Stimulated activated CD4-positive, alpha-beta T cell treated with anti-CD3 and anti-CD28 coated beads, Interleukin-15, amount 100 ng/mL, for 48 hours (primary cell): ENCODE measurements around the gene ZNF705A.
"Not testable (repeated sequence)": the region's sequence is repeated elsewhere in the genome, so short reads cannot be mapped to it uniquely, and the experiment has no call there.

Experiments used
- DNase-seq, 2 donors: peaks; one replicate each; pipeline ENCODE4 v3.0.0-alpha.2; 2020; ENCODE audit warnings: low read depth in 2 of 2

The ZNF705A gene

DNA sequence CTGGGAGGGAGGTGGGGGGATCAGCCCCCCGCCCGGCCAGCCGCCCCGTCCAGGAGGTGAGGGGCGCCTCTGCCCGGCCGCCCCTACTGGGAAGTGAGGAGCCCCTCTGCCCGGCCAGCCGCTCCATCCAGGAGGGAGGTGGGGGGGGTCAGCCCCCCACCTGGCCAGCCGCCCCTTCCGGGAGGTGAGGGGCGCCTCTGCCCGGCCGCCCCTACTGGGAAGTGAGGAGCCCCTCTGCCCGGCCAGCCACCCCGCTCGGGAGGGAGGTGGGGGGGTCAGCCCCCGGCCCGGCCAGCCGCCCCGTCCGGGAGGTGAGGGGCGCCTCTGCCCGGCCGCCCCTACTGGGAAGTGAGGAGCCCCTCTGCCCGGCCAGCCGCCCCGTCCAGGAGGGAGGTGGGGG, 27.4 kb downstream of the ZNF705A start:
- DNase-seq: not testable (repeated sequence)

GRCh38 chr12:8188088-8188487, 31.3 kb downstream of the ZNF705A start:
- DNase-seq: not testable (repeated sequence)

DNA sequence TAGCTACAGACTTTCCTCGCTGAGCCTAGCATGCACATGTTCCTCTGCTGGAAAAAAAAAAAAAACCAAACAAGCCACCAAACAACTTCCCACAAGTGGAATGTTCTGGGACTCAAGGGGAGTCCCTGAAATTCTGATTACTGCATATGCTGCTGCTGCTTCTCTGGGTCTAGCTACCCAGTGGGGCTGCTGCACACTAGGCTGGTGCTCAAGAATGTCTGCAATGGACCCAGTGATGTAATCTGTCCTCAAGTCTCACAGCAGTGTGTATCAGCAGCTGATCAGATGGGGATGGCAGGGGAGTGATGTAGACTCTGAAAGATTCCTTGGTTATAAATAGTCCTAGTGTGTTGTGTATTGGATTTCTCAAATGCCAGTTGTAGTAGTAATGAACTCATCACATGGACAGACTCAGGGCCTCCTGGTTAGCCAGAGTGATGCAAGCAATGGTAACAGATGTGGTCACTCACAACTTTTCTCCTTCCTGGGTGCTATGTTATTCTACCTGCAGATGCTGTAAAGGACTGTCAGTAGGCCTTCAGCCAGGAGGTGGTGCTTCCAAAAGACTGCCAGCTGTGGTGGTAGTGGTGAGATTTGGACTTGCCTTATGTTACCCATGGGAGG, 41.0 kb downstream of the ZNF705A start:
- DNase-seq: not testable (repeated sequence)

DNA sequence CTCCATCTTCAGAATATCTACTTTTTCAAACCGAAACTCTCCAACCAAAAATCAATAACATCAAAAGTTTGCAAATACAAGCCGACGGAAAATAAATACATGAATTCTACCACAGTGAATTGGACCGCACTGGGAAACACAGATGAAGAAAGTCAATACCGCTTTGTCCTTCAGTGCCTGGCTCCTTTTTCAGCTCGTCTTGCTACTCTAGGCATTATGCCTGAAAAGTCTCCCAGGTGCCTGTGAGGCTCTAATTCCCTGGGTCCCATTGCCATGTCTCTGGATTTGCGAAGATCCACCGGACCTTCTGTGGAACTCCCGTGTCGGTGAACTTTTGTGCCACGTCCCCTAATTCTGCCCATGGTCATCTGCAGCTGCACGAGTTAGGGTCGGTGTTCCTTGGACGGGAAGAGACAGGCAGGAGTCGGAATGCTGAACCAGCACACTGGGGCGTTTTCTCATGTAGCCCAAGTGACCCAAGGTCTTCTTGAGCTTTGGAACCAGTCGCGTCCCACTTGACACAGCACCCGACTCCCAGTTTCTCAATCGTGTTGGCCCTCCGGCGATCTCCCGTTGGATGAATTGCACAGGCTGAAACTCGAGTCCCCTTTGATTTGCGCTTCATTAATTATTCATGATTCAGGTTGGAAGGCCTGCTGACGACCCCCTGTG, 62.0 kb downstream of the ZNF705A start:
- DNase-seq: not testable (repeated sequence)

GRCh38 chr12:8221375-8221774, 64.6 kb downstream of the ZNF705A start:
- DNase-seq: not testable (repeated sequence)

- DNase-seq: not testable (repeated sequence)
These were observed 65.0 kb downstream of the ZNF705A start for GRCh38 chr12:8221844-8222243.

DNA sequence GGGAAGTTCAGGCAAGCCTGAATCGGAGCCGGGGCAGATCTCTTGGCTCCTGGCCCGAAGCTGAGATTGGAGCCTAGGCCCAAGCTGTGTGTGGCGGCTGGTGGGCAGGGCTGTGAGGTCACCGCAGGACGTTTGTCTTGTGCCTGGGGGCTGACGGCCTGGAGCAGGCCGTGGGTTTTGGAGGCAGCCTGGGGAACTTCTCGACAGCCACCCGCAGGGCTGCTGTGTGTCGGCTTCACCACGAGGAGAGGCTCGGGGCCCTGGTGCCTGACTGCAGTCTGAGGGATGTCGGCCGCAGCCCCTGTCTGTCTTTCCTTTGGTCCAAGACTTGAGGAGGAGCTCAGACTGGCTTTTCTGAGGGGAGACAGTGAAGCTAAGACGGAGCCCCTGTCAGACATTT, 65.5 kb downstream of the ZNF705A start:
- not testable (repeated sequence) for DNase-seq

DNA sequence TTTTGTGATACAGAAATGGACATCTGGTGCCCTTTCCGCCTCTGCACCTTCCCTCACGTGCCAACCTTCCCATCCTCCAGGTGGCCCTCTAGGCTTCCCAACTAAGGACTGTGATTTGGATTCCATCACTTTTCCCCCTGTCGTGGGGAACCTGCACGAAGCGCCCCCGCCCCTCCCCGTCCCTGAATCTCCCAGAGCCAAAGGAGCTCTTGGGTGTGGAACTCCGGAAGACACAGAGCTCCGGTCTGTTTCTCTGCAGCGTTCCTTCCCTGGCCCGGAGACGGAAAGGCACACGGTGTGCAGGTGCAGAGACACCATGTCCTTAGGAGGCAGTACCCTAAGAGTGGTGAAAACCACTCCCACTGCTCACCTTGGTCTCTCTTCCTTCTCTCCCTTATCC, 66.8 kb downstream of the ZNF705A start:
- DNase-seq: not testable (repeated sequence)

- not testable (repeated sequence) for DNase-seq
These were observed 68.0 kb downstream of the ZNF705A start for GRCh38 chr12:8224782-8225181.

DNA sequence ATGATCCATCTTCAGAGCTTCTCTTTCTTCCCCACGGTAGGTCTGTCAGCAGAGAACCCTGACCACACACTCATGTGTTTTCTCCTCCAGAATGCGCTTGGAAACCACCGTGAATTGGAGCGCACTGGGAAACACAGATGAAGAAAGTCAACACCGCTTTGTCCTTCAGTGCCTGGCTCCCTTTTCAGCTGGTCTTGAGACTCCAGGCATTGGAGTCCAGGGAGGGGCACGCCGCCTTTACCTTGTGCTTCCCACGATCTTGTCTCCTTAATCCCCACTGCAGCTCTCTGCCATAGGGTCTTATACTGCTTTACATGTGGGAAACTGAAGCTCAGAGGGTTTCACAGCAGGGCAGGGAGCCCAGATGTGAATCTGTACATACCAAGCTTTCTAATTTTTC, 69.5 kb downstream of the ZNF705A start:
- DNase-seq: no peak

DNA sequence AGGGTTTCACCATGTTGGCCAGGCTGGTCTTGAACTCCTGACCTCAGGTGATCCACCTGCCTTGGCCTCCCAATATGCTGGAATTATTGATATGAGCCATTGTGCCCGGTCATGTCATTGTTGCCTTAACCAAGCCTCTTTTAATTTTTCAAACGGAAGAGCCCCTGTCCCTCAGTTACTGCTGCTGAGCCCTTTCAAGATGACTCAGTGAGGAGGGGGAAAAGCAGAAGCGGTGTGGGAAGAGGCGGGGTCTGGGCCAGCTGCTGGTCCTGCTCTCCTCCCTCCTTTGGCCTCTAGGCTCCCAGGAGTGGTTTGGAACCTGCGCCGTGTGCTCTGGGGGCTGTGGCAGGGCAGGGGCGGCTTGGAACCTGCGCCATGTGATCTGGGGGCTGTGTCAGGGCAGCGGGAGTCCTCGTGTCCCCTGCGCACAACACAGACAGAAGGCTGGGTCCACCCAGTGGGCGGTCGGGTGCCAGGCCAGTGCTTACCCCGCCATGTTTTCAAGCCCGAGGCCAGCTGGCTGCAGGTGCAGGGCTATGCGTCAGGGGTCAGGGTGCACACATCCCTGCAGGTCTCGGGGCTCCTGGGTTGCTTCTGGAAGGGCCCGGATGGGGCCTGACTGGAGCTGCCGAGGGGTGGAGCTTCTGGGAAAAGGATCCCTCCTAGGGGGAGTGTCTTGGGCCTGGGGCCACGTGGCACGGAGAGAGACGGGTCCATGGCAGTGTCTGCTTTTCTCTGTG, 70.3 kb downstream of the ZNF705A start, which contains the start of gene FAM90A1:
Gene FAM90A1 (minus strand): TSS at position 627 of the 740 bp plus-strand sequence. CDS start 2,786 bp downstream, outside the sequence.
- DNase-seq: not testable (repeated sequence)

DNA sequence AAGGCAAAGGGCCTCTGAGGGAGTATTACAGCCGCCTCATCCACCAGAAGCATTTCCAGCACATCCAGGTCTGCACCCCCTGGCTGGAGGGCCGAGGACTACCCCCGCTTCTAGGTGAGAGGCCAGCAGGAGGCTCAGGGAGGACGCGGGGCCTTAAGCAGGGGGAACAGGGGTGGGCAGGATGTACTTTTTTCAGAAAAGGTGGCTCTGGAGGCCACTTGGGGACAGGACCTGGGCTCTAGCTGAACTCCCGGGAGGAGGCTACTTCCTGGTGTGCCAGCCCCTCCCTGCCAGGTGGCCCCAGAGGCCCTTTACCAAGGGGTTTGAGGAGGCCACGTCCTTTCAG, 70.9 kb downstream of the ZNF705A start:
- DNase-seq: not testable (repeated sequence)

DNA sequence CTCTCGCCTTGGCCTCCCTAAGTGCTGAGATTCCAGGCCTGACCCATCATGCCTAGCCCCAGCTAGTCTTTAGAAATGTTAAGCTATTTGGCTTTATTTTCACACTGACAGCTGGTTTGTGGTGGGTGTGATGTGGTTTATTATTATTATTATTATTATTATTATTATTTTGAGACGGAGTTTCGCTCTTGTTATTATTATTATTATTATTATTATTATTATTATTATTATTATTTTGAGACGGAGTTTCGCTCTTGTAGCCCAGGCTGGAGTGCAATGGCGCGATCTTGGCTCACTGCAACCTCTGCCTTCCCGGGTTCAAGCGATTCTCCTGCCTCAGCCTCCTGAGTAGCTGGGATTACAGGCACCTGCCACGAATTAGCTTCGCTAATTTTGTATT, 71.8 kb downstream of the ZNF705A start:
- DNase-seq: not testable (repeated sequence)

- not testable (repeated sequence) for DNase-seq
These were observed 72.7 kb downstream of the ZNF705A start for GRCh38 chr12:8229486-8229885.
